SK-N-SH (cell line): ENCODE data around the gene BOC. TPM values are rescaled to one million over a fixed set of nuclear protein-coding genes. Genes with fewer than 3 reads are reported as not detected.

Experiments
- CTCF ChIA-PET: fragments of 300-600, 350-600 bp; formaldehyde crosslinking; extraction: SDS; loops from one replicate; lab custom pipeline; 2021; lab: Yijun Ruan, JAX
- POLR2A ChIA-PET: fragments of 350-600 bp; sonication (Branson Sonifier 250); formaldehyde crosslinking; extraction: SDS; loops from one replicate; lab custom pipeline; 2020; ENCODE audit warnings: antibody characterized with exemption, inconsistent platforms; lab: Yijun Ruan, JAX
- DNase-seq: peaks from one replicate; pipeline ENCODE4 v3.0.0; 2012
- H2AFZ ChIP-seq: fragments of 200-600 bp; sonication (generic); 2 replicates; pipeline ENCODE4 v1.8.1; 2016; ENCODE audit warnings: antibody characterized with exemption, mild to moderate bottlenecking, low read depth
- H3F3A ChIP-seq: fragments of 200-600 bp; sonication (generic); replicated peaks from 2 replicates; pipeline ENCODE3; 2016; ENCODE audit warnings: antibody characterized with exemption, mild to moderate bottlenecking; ENCODE audit not compliant: insufficient read depth
- H3K27ac ChIP-seq, 2 experiments: fragments of 200-500 bp in 1 of 2; fragments of 200-600 bp in 1 of 2; sonication (Bioruptor generic) in 1 of 2; sonication (generic), shearing (Covaris generic) in 1 of 2; 2 replicates each; pipeline versions ENCODE4 v1.5.1 to v1.6.1; 2014 to 2016; ENCODE audit warnings: low read depth in 2 of 2, inconsistent platforms in 1 of 2, low read length in 1 of 2, mild to moderate bottlenecking in 1 of 2, mixed read lengths in 1 of 2
- H3K27me3 ChIP-seq: fragments of 200-600 bp; sonication (generic), shearing (Covaris generic); 2 replicates; pipeline ENCODE4 v1.6.1; 2016; ENCODE audit warnings: mixed run types; ENCODE audit not compliant: insufficient read depth
- H3K36me3 ChIP-seq, 2 experiments: fragments of 200-500 bp in 1 of 2; fragments of 200-600 bp in 1 of 2; sonication (Bioruptor generic) in 1 of 2; sonication (generic) in 1 of 2; replicated peaks in 1 of 2; 2 replicates each; pipeline versions ENCODE3 to v1.5.1; 2014 to 2016; ENCODE audit warnings: low read length in 1 of 2, mild to moderate bottlenecking in 1 of 2; ENCODE audit not compliant: insufficient read depth in 2 of 2, control insufficient read depth in 1 of 2
- H3K4me1 ChIP-seq, 2 experiments: fragments of 200-500 bp in 1 of 2; fragments of 200-600 bp in 1 of 2; sonication (Bioruptor generic) in 1 of 2; sonication (generic), shearing (Covaris generic) in 1 of 2; 2 replicates each; pipeline versions ENCODE4 v1.5.1 to v1.6.1; 2014 to 2016; ENCODE audit warnings: low read depth in 1 of 2, low read length in 1 of 2, mixed run types in 1 of 2; ENCODE audit not compliant: insufficient read depth in 2 of 2, control insufficient read depth in 1 of 2
- H3K4me2 ChIP-seq: fragments of 200-600 bp; sonication (generic), shearing (Covaris generic); 2 replicates; pipeline ENCODE4 v1.6.1; 2017; ENCODE audit warnings: mixed run types
- H3K4me3 ChIP-seq, 2 experiments: fragments of 200-500 bp in 1 of 2; fragments of 200-600 bp in 1 of 2; sonication (Bioruptor generic) in 1 of 2; sonication (generic), shearing (Covaris generic) in 1 of 2; 2 replicates each; pipeline versions ENCODE4 v1.5.1 to v1.8.1; 2014 to 2016; ENCODE audit warnings: low read depth in 2 of 2, inconsistent platforms in 1 of 2, low read length in 1 of 2, mild to moderate bottlenecking in 1 of 2, mixed read lengths in 1 of 2, moderate library complexity in 1 of 2
- H3K79me2 ChIP-seq: fragments of 200-600 bp; sonication (generic); 2 replicates; pipeline ENCODE4 v1.8.1; 2017; ENCODE audit warnings: mild to moderate bottlenecking; ENCODE audit not compliant: insufficient read depth
- H3K9ac ChIP-seq: fragments of 200-600 bp; sonication (generic); 2 replicates; pipeline ENCODE4 v1.6.1; 2017; ENCODE audit warnings: mixed run types
- H3K9me2 ChIP-seq: fragments of 200-600 bp; sonication (generic); 2 replicates; pipeline ENCODE4 v1.6.1; 2017; ENCODE audit warnings: mixed run types
- H3K9me3 ChIP-seq: fragments of 200-600 bp; sonication (generic); 2 replicates; pipeline ENCODE4 v1.6.1; 2017; ENCODE audit warnings: mixed run types, mild to moderate bottlenecking, moderate library complexity
- H4K20me1 ChIP-seq: fragments of 200-600 bp; sonication (generic); 2 replicates; pipeline ENCODE4 v1.6.1; 2017; ENCODE audit warnings: mild to moderate bottlenecking, mixed run types; ENCODE audit not compliant: insufficient read depth
- EZH2phosphoT487 ChIP-seq: fragments of 200-600 bp; sonication (generic); IDR thresholded peaks from 2 replicates; pipeline ENCODE4 v1.6.1; 2017; ENCODE audit warnings: low read depth, mixed run types, mild to moderate bottlenecking, antibody characterized with exemption, moderate library complexity, borderline replicate concordance
- TCF12 ChIP-seq: IDR thresholded peaks from 2 replicates; pipeline ENCODE4 v1.4.0; 2012
- WGBS: methylation state at CpG from one replicate; pipeline ENCODE4 v1.1.6; 2017; ENCODE audit warnings: low lambda C conversion rate; 5-methylcytosine and 5-hydroxymethylcytosine counted together
- polyA plus RNA-seq, 3 experiments: library from polyadenylated mRNA; depleted of rRNA; stranded (reverse); fragments of >200 nt; gene quantifications; 2 replicates each; pipeline ENCODE4 v1.2.3, GENCODE V29; 2012
- TF ChIP-seq, protein P1 (sequence below): fragments of 200-600 bp; sonication (generic); IDR thresholded peaks from 2 replicates; pipeline ENCODE4 v1.6.1; 2017; ENCODE audit warnings: antibody characterized with exemption, mild to moderate bottlenecking, moderate library complexity
- TF ChIP-seq, protein P2 (sequence below): IDR thresholded peaks from 2 replicates; pipeline ENCODE4 v1.6.1; 2012; ENCODE audit warnings: mild to moderate bottlenecking, low read depth, low read length, moderate library complexity
- TF ChIP-seq, protein P3 (sequence below): IDR thresholded peaks from 2 replicates; pipeline ENCODE4 v1.4.0; 2012; ENCODE audit warnings: low read depth, borderline replicate concordance

BOC gene
- polyA plus RNA-seq, 1 of the 3 experiments (the other 2 are of a cell fraction) = 6.6 TPM

DNA sequence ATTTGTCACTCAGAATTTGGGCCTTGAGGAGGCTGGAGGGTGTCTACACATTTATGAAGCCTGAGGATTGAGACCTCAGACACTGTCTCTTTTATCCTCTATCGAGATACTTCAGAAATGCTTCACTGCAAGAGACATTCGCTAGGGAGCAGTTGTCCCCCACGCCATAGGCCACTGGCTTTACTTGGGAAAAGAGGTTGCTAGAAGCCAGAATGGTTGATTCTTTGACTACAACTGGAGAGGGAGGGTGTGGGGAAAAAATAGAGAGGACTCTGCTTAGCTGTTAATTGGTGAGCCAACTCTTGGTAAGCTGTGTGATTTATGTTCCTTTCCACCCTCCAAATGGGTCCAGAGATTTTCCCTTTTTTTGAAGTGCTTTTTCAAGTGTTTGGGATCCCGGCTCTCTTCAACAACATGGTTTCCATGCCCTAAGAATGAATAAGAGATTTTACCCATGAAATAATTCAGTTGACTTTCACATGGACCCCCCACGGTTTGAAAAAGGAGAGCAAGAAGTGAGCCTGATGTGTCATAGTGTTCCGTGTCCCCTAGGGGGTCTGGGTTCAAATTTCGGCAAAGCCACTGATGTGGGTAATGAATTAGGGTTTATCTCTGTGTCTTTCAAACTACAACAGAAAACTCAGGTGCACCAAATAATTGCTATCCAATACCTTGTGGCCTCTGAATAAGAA is 2.7 kb downstream of the BOC start:
- Histone ChIP-seq H3K36me3 (peaks cover 3 to 20% of the 10 kb centered on the region in 2 experiments), H3K4me2 (no peak overlapping the region), H4K20me1 (no peaks in the 10 kb centered on the region), H3K4me1 (peaks cover 0 to 22% of the 10 kb centered on the region in 2 experiments; a peak in 2 of 4 replicates), H3K4me3 (no peak overlapping the region), H3K9me2 (no peaks in the 10 kb centered on the region), H2AFZ (no peak overlapping the region), H3K79me2 (0 out of 2 replicates have a peak, but pooled peaks cover 4% of the 10 kb centered on the region), H3K9me3 (no peaks in the 10 kb centered on the region), H3F3A (no peaks in the 10 kb centered on the region), H3K9ac (no peak overlapping the region), H3K27me3 (no peaks in the 10 kb centered on the region), H3K27ac (no peak overlapping the region; a peak in 1 of 4 replicates)
- no peak for DNase-seq
- TF ChIP-seq, protein P1, sequence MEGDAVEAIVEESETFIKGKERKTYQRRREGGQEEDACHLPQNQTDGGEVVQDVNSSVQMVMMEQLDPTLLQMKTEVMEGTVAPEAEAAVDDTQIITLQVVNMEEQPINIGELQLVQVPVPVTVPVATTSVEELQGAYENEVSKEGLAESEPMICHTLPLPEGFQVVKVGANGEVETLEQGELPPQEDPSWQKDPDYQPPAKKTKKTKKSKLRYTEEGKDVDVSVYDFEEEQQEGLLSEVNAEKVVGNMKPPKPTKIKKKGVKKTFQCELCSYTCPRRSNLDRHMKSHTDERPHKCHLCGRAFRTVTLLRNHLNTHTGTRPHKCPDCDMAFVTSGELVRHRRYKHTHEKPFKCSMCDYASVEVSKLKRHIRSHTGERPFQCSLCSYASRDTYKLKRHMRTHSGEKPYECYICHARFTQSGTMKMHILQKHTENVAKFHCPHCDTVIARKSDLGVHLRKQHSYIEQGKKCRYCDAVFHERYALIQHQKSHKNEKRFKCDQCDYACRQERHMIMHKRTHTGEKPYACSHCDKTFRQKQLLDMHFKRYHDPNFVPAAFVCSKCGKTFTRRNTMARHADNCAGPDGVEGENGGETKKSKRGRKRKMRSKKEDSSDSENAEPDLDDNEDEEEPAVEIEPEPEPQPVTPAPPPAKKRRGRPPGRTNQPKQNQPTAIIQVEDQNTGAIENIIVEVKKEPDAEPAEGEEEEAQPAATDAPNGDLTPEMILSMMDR = no peak
- TF ChIP-seq, protein P2, sequence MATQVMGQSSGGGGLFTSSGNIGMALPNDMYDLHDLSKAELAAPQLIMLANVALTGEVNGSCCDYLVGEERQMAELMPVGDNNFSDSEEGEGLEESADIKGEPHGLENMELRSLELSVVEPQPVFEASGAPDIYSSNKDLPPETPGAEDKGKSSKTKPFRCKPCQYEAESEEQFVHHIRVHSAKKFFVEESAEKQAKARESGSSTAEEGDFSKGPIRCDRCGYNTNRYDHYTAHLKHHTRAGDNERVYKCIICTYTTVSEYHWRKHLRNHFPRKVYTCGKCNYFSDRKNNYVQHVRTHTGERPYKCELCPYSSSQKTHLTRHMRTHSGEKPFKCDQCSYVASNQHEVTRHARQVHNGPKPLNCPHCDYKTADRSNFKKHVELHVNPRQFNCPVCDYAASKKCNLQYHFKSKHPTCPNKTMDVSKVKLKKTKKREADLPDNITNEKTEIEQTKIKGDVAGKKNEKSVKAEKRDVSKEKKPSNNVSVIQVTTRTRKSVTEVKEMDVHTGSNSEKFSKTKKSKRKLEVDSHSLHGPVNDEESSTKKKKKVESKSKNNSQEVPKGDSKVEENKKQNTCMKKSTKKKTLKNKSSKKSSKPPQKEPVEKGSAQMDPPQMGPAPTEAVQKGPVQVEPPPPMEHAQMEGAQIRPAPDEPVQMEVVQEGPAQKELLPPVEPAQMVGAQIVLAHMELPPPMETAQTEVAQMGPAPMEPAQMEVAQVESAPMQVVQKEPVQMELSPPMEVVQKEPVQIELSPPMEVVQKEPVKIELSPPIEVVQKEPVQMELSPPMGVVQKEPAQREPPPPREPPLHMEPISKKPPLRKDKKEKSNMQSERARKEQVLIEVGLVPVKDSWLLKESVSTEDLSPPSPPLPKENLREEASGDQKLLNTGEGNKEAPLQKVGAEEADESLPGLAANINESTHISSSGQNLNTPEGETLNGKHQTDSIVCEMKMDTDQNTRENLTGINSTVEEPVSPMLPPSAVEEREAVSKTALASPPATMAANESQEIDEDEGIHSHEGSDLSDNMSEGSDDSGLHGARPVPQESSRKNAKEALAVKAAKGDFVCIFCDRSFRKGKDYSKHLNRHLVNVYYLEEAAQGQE = no peak
- TF ChIP-seq, protein P3, sequence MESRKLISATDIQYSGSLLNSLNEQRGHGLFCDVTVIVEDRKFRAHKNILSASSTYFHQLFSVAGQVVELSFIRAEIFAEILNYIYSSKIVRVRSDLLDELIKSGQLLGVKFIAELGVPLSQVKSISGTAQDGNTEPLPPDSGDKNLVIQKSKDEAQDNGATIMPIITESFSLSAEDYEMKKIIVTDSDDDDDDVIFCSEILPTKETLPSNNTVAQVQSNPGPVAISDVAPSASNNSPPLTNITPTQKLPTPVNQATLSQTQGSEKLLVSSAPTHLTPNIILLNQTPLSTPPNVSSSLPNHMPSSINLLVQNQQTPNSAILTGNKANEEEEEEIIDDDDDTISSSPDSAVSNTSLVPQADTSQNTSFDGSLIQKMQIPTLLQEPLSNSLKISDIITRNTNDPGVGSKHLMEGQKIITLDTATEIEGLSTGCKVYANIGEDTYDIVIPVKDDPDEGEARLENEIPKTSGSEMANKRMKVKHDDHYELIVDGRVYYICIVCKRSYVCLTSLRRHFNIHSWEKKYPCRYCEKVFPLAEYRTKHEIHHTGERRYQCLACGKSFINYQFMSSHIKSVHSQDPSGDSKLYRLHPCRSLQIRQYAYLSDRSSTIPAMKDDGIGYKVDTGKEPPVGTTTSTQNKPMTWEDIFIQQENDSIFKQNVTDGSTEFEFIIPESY = no peak
- no peak for TF ChIP-seq TCF12
- no peak for TF ChIP-seq EZH2phosphoT487
- CTCF ChIA-PET = interaction anchor here (0.5 to 0.7 kb wide), 3 partner anchors 70 to 210 kb away, joined by 3 to 4 read pairs (median 3); no protein-coding TSS in a partner anchor
- POLR2A ChIA-PET = no interaction called here
- WGBS = 92% methylated on average over 7 of the region's 7 CpGs
